OCI-LY7 (cell line): ENCODE data around the gene NTM. TPM values are rescaled to one million over a fixed set of nuclear protein-coding genes. Genes with fewer than 3 reads are reported as not detected.

ENCODE experiments used
- BruUV-seq: library from RNA; stranded (reverse); fragments of 400-500 nt; replicated peaks from 2 replicates; lab custom pipeline; 2021; lab: Mats Ljungman, UMichigan
- CTCF ChIA-PET: fragments of 300-600 bp; sonication (Branson Sonifier 250); formaldehyde crosslinking; loops from one replicate; lab custom pipeline; 2022; ENCODE audit warnings: antibody characterized with exemption; ENCODE audit not compliant: unreplicated experiment; lab: Charles Lee
- POLR2A ChIA-PET: fragments of 300-600 bp; sonication (Branson Sonifier 250); formaldehyde crosslinking; loops from one replicate; lab custom pipeline; 2022; ENCODE audit warnings: antibody characterized with exemption; lab: Charles Lee
- DNase-seq: peaks from one replicate; pipeline ENCODE4 v3.0.0-alpha.2; 2015; ENCODE audit warnings: low spot score
- H2AFZ ChIP-seq: fragments of 200-600 bp; sonication (generic), shearing (Covaris generic); 2 replicates; pipeline ENCODE4 v1.6.1; 2014; ENCODE audit warnings: mild to moderate bottlenecking, antibody characterized with exemption, low read length, moderate library complexity
- H3K27ac ChIP-seq: fragments of 200-600 bp; sonication (generic); 2 replicates; pipeline ENCODE4 v1.5.1; 2014; ENCODE audit warnings: mixed run types, low read depth, mild to moderate bottlenecking, moderate library complexity, low read length, inconsistent platforms; ENCODE audit not compliant: poor library complexity, severe bottlenecking
- H3K36me3 ChIP-seq: fragments of 200-600 bp; sonication (generic); 2 replicates; pipeline ENCODE4 v1.6.1; 2014; ENCODE audit warnings: mild to moderate bottlenecking, antibody characterized with exemption, low read length, moderate library complexity, mixed read lengths; ENCODE audit not compliant: insufficient read depth
- H3K4me1 ChIP-seq: fragments of 200-600 bp; sonication (generic); 2 replicates; pipeline ENCODE4 v1.5.1; 2014; ENCODE audit warnings: mild to moderate bottlenecking, low read length; ENCODE audit not compliant: insufficient read depth, poor library complexity, severe bottlenecking
- H3K4me2 ChIP-seq: fragments of 200-600 bp; sonication (generic); 2 replicates; pipeline ENCODE4 v1.6.1; 2014; ENCODE audit warnings: mild to moderate bottlenecking, low read length
- H3K4me3 ChIP-seq: fragments of 200-600 bp; sonication (generic); 2 replicates; pipeline ENCODE4 v1.5.1; 2014; ENCODE audit warnings: mild to moderate bottlenecking, low read depth, low read length; ENCODE audit not compliant: poor library complexity, severe bottlenecking
- H3K79me2 ChIP-seq: fragments of 200-600 bp; sonication (generic); 2 replicates; pipeline ENCODE4 v1.6.1; 2016; ENCODE audit warnings: low read depth, mild to moderate bottlenecking, low read length, moderate library complexity, mixed read lengths; ENCODE audit not compliant: insufficient read depth
- H3K9me2 ChIP-seq: fragments of 200-600 bp; sonication (generic); 2 replicates; pipeline ENCODE4 v1.6.1; 2016; ENCODE audit warnings: mild to moderate bottlenecking, low read length, mixed read lengths; ENCODE audit not compliant: insufficient read depth
- H3K9me3 ChIP-seq: fragments of 200-600 bp; sonication (generic); 2 replicates; pipeline ENCODE4 v1.6.1; 2014; ENCODE audit warnings: mild to moderate bottlenecking, mixed run types, low read length, mixed read lengths
- H4K20me1 ChIP-seq: fragments of 200-600 bp; sonication (generic); 2 replicates; pipeline ENCODE4 v1.6.1; 2014; ENCODE audit warnings: mild to moderate bottlenecking, antibody characterized with exemption, low read length, moderate library complexity, mixed read lengths; ENCODE audit not compliant: insufficient read depth
- CTCF ChIP-seq: fragments of 200-600 bp; sonication (generic); conservative IDR thresholded peaks from 2 replicates; pipeline ENCODE4 v1.5.1; 2014; ENCODE audit warnings: mild to moderate bottlenecking, antibody characterized with exemption, low read length, moderate library complexity, mixed read lengths
- EZH2phosphoT487 ChIP-seq: fragments of 200-600 bp; sonication (generic); IDR thresholded peaks from 2 replicates; pipeline ENCODE4 v1.6.1; 2018; ENCODE audit warnings: low read depth, borderline replicate concordance, mild to moderate bottlenecking, mixed run types, antibody characterized with exemption, low read length, moderate library complexity, mixed read lengths
- intact Hi-C: fragments of 100-400 bp; cut with micrococcal nuclease; formaldehyde crosslinking; loops from one replicate; pipeline ENCODE4 v1.10.0; 2022; ENCODE audit not compliant: unreplicated experiment
- total RNA-seq, 2 experiments: library from RNA; depleted of rRNA in 1 of 2; stranded (reverse); fragments of >200 nt in 1 of 2; shearing (Covaris generic) in 1 of 2; gene quantifications; 2 replicates each; pipeline ENCODE4 v1.2.3, GENCODE V29; 2014 to 2022

The NTM gene
- total RNA-seq, 2 experiments from 2014 or later: not detected

- POLR2A ChIA-PET: no interaction called here
- H2AFZ ChIP-seq: no peak overlapping the region
- H3K4me2 ChIP-seq: no peak overlapping the region
- H3K9me2 ChIP-seq: no peaks in the 10 kb centered on the region
- H3K36me3 ChIP-seq: no peaks in the 10 kb centered on the region
- no peak overlapping the region for H3K27ac ChIP-seq
- H3K4me3 ChIP-seq: no peak overlapping the region
- intact Hi-C loops: no loop called here
- no peaks in the 10 kb centered on the region for H3K79me2 ChIP-seq
- no peaks in the 10 kb centered on the region for H3K9me3 ChIP-seq
- no peaks in the 10 kb centered on the region for H3K4me1 ChIP-seq
- CTCF ChIA-PET: no interaction called here
- no peaks in the 10 kb centered on the region for H4K20me1 ChIP-seq
- BruUV-seq: no TSS peak
- no peak for DNase-seq
- TF ChIP-seq EZH2phosphoT487 (no peak), CTCF (no peak)
These were observed 43.0 kb upstream of the NTM start for GRCh38 chr11:131327421-131327820.

- Histone ChIP-seq H3K4me2 (no peak overlapping the region), H3K36me3 (no peaks in the 10 kb centered on the region), H2AFZ (no peak overlapping the region), H3K4me1 (no peaks in the 10 kb centered on the region), H3K9me2 (no peaks in the 10 kb centered on the region), H3K27ac (no peak overlapping the region), H3K4me3 (no peak overlapping the region), H4K20me1 (no peaks in the 10 kb centered on the region), H3K79me2 (no peaks in the 10 kb centered on the region), H3K9me3 (no peaks in the 10 kb centered on the region)
- CTCF ChIA-PET: no interaction called here
- DNase-seq: no peak
- POLR2A ChIA-PET: no interaction called here
- intact Hi-C loops: no loop called here
- BruUV-seq: no TSS peak
- no peak for TF ChIP-seq CTCF
- no peak for TF ChIP-seq EZH2phosphoT487
These were observed 41.6 kb upstream of the NTM start for GRCh38 chr11:131328843-131329242.

GRCh38 chr11:131331010-131331409 lies 39.4 kb upstream of the NTM start:
- no TSS peak for BruUV-seq
- no peak overlapping the region for H3K4me3 ChIP-seq
- H3K79me2 ChIP-seq: no peaks in the 10 kb centered on the region
- TF ChIP-seq CTCF (no peak), EZH2phosphoT487 (no peak)
- no peaks in the 10 kb centered on the region for H3K9me2 ChIP-seq
- H4K20me1 ChIP-seq: no peaks in the 10 kb centered on the region
- intact Hi-C loops: no loop called here
- DNase-seq: no peak
- no peaks in the 10 kb centered on the region for H3K4me1 ChIP-seq
- CTCF ChIA-PET: no interaction called here
- no peak overlapping the region for H3K27ac ChIP-seq
- H3K36me3 ChIP-seq: no peaks in the 10 kb centered on the region
- POLR2A ChIA-PET: no interaction called here
- H3K9me3 ChIP-seq: no peaks in the 10 kb centered on the region
- no peak overlapping the region for H3K4me2 ChIP-seq
- no peak overlapping the region for H2AFZ ChIP-seq
